HG03039 (cell line): ENCODE results near the gene AKT2.

Source experiments
- ATAC-seq: cut with Tn5 transposase; IDR thresholded peaks from one replicate; pipeline ENCODE4 v1.9.1; 2021; ENCODE audit warnings: mild to moderate bottlenecking, moderate library complexity; ENCODE audit not compliant: unreplicated experiment

The AKT2 gene

GRCh38 chr19:40302224-40303011 lies 17.3 kb upstream of the AKT2 start:
- ATAC-seq: no peak

DNA sequence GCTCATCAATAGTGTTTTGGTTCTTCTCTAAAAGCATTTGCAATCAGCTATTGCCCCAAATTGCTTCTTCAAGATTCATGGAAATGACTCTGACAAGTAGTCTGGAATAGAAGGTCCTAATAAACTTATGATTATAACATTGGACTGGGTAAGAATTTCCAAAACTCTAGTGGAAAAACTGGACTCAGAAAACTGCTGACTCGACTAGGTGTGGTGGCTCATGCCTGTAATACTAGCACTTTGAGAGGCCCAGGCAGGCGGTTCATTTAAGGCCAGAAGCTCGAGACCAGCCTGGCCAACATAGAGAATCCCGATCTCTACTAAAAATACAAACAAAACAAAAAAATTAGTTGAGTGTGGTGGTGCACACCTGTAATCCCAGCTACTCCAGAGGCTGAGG lies 15.5 kb upstream of the AKT2 start:
- no peak for ATAC-seq

GRCh38 chr19:40298026-40298425 lies 12.9 kb upstream of the AKT2 start:
- no peak for ATAC-seq

GRCh38 chr19:40294560-40294959 lies 9.4 kb upstream of the AKT2 start:
- no peak for ATAC-seq

GRCh38 chr19:40286971-40287421 lies 1.9 kb upstream of the AKT2 start:
- ATAC-seq: no peak

DNA sequence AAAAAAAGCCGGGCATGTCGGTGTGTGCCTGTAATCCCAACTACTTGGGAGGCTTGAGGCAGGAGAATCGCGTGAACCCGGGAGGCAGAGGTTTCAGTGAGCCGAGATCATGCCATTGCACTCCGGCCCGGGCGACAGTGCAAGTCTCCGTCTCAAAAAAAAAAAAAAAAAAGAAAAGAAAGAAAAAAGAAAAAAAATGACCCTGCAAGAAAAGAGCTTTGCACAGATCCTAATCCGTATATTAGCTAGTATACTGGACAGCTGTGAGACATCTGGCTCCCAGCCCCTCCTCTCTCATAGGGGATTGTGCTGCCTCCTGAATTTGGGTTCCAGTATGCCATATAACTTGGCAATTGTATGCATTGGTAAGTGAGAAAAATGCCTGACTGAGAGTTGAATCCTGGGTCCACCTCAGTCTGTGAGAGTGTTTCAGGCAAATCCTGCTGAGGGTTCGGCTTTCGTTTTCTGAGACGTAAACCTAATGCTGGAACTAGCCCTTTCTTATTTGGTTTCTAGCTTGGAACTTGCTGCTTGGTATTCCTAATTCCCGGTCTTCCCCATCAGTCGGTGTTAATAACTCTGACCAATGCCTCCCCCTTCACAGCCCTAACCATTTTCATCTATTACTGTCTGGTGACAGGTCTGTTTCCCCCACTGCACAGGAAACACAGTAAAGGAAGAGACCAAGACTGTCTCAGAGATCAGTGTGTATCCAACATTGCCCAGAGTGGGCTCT lies 1.3 kb upstream of the AKT2 start:
- ATAC-seq: no peak

GRCh38 chr19:40285353-40286234 lies 449 bp upstream of the AKT2 start:
- peak; percentile 88 for ATAC-seq

DNA sequence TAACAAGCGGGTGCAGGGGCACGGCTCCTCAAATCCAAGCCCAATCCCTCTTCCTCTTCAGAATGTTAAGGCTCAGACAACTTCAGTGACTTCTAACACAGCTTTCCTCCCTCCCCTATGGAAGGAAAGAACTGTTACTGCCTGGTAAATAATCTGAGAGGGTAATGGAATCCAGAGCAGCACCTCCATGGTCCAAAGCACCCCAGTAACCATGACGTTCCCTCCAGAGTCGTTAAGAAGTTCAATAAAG lies 969 bp downstream of the AKT2 start:
- ATAC-seq: no peak

- ATAC-seq: no peak
Observed at GRCh38 chr19:40283414-40284250, 1.5 kb downstream of the AKT2 start.

DNA sequence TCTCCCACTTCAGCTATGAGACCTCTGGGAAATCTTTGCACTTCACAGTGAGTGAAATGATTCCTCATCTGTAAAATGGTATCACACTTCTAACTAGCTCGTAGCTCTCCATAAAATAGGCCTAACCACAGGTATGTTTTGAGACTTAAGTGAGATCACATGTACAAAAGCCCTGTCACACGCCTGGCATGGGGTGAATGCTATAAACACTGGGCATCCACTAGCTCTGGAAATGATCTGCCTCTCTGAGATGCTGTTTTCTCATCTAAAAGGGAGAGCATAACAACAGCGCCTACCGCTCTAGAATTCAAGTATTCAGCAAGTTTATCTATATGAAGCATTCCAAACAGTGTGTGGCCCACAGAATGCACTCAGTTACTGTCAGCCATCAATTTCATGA lies 2.2 kb downstream of the AKT2 start:
- no peak for ATAC-seq

DNA sequence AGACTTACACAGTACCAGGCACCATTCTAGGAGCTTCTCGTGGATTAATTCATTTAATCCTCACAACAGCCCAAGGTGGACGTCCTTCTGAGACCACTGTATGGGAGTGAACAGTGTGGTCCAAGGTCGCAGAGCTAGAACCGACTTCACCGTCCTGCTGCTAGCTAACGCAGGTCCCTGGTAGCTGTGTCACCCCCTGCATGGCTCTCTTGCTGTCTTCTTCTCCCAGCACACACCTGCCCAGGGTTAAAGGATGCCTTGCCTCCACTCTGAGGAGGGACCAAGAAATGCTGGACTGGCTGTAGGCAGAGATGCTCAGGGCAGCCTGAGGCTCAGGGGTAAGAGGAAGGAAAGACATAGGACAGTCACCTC lies 3.0 kb downstream of the AKT2 start:
- ATAC-seq: no peak

DNA sequence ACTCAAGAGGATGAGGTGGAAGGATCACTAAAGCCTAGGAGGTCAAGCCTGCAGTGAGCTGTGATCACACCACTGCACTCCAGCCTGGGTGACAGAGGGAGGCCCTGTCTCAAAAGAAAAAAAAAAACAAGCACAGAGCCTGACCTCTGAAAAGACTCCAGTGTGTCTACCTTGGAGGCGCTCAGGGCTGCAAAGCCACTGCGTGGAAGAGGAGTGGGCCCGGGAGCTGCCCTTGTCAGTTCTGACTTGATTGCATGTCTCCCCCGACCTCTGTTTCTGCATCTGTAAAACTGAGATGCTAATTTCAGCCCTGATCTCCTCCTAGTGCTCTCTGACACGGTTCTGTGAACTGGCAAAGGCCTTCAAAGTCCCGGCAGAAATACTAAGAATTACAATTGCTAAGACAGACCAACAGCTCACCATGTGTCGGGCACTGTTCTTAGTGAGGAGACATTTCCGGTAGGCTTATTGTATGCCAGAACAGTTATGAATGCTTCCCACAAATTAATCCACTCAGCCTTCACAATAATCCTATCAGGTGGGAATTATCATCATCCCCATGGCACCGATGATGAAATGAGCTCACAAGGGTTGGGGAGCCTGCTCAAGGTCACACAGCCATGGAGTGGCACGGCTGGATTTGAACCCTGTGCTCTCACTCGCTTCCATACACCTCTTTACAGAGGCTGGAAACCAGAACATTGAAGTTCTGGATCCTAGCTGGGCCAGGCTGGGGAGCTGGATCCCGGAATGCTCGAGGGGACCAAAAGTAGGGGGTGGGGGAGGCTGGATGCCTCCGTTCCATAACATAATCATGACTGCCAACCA lies 3.5 kb downstream of the AKT2 start:
- ATAC-seq: no peak

- ATAC-seq: no peak
Observed at GRCh38 chr19:40280608-40281221, 4.4 kb downstream of the AKT2 start.

GRCh38 chr19:40279761-40280607 lies 5.2 kb downstream of the AKT2 start:
- ATAC-seq: no peak

GRCh38 chr19:40279120-40279551 lies 6.0 kb downstream of the AKT2 start:
- ATAC-seq: no peak

DNA sequence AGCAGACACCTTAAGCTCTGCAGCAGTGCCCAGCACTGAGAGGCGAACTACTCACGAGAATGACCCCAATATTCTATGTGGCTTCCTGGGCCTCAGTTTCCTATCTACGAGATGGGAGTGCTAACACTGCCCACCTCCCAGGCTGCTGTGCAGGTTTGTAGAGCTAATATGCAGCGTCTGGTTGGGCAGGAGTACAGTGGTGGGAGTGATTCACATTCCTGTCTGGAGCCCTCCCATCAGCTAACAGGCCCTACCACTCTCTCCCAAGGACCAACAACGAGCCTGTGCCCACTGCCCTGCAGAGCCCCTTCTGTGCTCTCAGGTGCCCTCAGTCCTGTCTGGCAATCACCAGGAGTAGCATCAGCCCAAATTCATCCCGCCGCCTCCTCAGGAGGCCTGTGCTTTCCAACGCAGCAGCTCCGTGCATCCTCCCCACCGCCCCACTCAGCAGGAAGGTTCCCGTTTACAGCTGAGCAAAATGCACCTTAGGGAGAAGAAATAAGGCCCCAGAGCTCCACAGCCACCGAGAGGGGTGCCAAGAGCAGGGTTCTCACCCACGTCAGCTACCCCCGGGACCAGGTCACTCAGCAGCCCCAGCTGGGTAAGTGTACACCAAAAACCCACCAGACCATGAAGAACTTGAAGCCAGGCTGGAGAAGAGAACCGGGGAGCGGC lies 6.6 kb downstream of the AKT2 start:
- no peak for ATAC-seq

DNA sequence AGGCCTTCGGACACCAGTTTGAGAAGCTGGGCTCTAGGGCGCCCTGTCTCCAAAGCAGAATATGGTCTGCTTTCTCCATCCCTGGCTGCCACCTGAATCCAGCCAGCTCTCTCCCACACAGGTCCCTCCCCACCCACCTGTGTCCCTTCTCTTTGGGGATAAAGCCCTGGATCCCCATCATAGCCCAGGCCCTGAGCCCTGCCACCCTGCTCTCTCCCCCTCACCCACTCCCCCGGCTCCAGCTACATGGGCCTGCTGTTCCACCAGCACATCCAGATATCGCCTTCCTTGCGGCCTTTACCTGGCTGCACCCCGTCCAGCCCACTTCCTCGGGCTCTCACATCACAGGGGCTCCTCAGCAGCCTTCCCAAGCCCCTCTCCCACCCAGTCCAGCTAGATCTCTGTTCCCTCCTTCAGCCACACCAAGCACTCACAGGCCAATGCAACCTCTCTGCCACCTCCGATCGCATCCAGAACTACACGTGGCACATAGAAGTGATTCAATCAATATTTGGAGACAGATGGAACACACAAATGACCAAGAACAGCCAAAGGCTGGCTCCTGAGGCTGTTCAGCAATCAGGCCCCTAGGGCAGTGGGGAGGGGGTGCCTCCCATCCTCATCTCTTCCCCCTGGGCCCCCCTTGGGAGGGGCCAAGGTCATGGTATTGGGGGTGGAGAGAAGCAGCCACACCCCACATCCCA lies 7.6 kb downstream of the AKT2 start:
- ATAC-seq: no peak
